Measurements from ENCODE around the gene SAP30L. TPM values are rescaled to one million over a fixed set of nuclear protein-coding genes. Genes with fewer than 3 reads are reported as not detected.

The SAP30L gene
- total RNA-seq, 4 donors from 2014 or later = 36.7 to 69.6 (median 39.3) TPM

GRCh38 chr5:154401931-154402330 is 43.9 kb upstream of the SAP30L start:
- H3K9me3 ChIP-seq = no peaks in the 10 kb centered on the region
- no peaks in the 10 kb centered on the region for H3K27me3 ChIP-seq
- TF ChIP-seq POLR2A (IDR thresholded peaks at IDR 0.05) (no peak), CTCF (IDR thresholded peaks at IDR 0.05) (no peak)
- H3K4me3 ChIP-seq = no peak overlapping the region
- no peak overlapping the region for H3K27ac ChIP-seq
- DNase-seq = no peak
- peaks cover 0 to 11% (median 7%) of the 10 kb centered on the region in 4 donors for H3K4me1 ChIP-seq
- H3K36me3 ChIP-seq = no peaks in the 10 kb centered on the region

- peak in 1 of 3 donors; percentile 43 for DNase-seq
- H3K36me3 ChIP-seq = no peaks in the 10 kb centered on the region
- H3K4me1 ChIP-seq = peaks cover 0 to 11% (median 7%) of the 10 kb centered on the region in 4 donors
- no peak overlapping the region for H3K4me3 ChIP-seq
- H3K27me3 ChIP-seq = no peaks in the 10 kb centered on the region
- TF ChIP-seq POLR2A (IDR thresholded peaks at IDR 0.05) = no peak
- TF ChIP-seq CTCF (IDR thresholded peaks at IDR 0.05) = no peak
- H3K9me3 ChIP-seq = no peaks in the 10 kb centered on the region
- H3K27ac ChIP-seq = no peak overlapping the region
Measured at GRCh38 chr5:154402611-154403010, 43.2 kb upstream of the SAP30L start.

GRCh38 chr5:154403234-154403633 is 42.6 kb upstream of the SAP30L start:
- H3K9me3 ChIP-seq = no peaks in the 10 kb centered on the region
- no peaks in the 10 kb centered on the region for H3K27me3 ChIP-seq
- TF ChIP-seq POLR2A (IDR thresholded peaks at IDR 0.05) (no peak), CTCF (IDR thresholded peaks at IDR 0.05) (no peak)
- H3K4me1 ChIP-seq = peaks cover 0 to 11% (median 7%) of the 10 kb centered on the region in 4 donors
- no peak overlapping the region for H3K27ac ChIP-seq
- no peak overlapping the region for H3K4me3 ChIP-seq
- H3K36me3 ChIP-seq = no peaks in the 10 kb centered on the region
- peak in 1 of 3 donors; percentile 39 for DNase-seq

GRCh38 chr5:154403776-154404387 is 41.9 kb upstream of the SAP30L start:
- Histone ChIP-seq H3K9me3 (no peaks in the 10 kb centered on the region), H3K27me3 (no peaks in the 10 kb centered on the region), H3K4me1 (peaks cover 0 to 11% (median 7%) of the 10 kb centered on the region in 4 donors), H3K27ac (no peak overlapping the region), H3K36me3 (no peaks in the 10 kb centered on the region), H3K4me3 (no peak overlapping the region)
- TF ChIP-seq CTCF (IDR thresholded peaks at IDR 0.05) = no peak
- TF ChIP-seq POLR2A (IDR thresholded peaks at IDR 0.05) = no peak
- DNase-seq = peak in 1 of 3 donors; percentile 36

- H3K27ac ChIP-seq = no peak overlapping the region
- peaks cover 0 to 4% (median 0%) of the 10 kb centered on the region in 3 donors for H3K36me3 ChIP-seq
- DNase-seq = peak; percentile 75 to 90 (median 85)
- no peaks in the 10 kb centered on the region for H3K27me3 ChIP-seq
- no peaks in the 10 kb centered on the region for H3K9me3 ChIP-seq
- H3K4me1 ChIP-seq = peaks cover 0 to 11% (median 7%) of the 10 kb centered on the region in 4 donors
- no peak for TF ChIP-seq POLR2A (IDR thresholded peaks at IDR 0.05)
- peak; percentile 43 to 88 (median 82) for TF ChIP-seq CTCF (IDR thresholded peaks at IDR 0.05)
- peak overlapping the region; percentile 6 to 47 (median 27) for H3K4me3 ChIP-seq
Measured at GRCh38 chr5:154405078-154405792, 40.6 kb upstream of the SAP30L start.

Data from Peyer's patch (tissue), 4 donors.